ENCODE data around the gene RPF1. TPM values are rescaled to one million over a fixed set of nuclear protein-coding genes. Genes with fewer than 3 reads are reported as not detected.

Gene RPF1
- polyA plus RNA-seq, 3 donors = 11.9 to 25.4 (median 23.8) TPM

DNA sequence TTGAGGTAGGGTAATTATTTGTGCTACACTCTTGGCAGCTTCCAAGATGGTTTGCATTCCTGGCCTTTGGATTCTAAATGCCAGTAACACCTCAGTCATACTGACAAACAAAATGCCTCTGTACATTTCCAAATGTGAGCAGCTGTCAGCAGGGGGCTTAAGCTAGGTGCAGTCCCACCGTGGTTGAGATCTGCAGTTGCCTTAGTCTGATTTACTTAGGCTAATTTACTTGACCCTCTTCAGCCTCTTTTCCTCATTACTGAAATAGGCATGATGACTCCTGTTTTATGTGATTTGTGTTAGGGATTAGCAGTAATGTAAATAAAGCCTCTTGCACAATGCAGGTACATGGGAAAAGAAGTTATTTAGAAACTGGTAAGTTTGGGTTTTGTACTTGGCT is 13.7 kb downstream of the RPF1 start:
- H3K9me3 ChIP-seq (replicated peaks in 1 of 2; ENCODE audit: control insufficient read depth in 1 of 2, insufficient read depth in 1 of 2, low read length in 2 of 2) = no peaks in the 10 kb centered on the region
- DNase-seq = no peak
- Mint-ChIP-seq H3K4me3 (no peak overlapping the region), H3K27ac (no peak overlapping the region), H3K4me1 (peaks cover 9% of the 10 kb centered on the region), H3K9me3 (peaks cover 0 to 2% (median 0%) of the 10 kb centered on the region in 7 donors), H3K36me3 (peaks cover 74 to 84% of the 10 kb centered on the region in 2 donors), H3K27me3 (ENCODE audit: low read depth in 3 of 3) (no peaks in the 10 kb centered on the region)
- intact Hi-C loops (cut with micrococcal nuclease) = no loop called here
- no peak overlapping the region for H2AFZ ChIP-seq (ENCODE audit: insufficient read depth, low read depth, low read length, poor library complexity, severe bottlenecking)
- peaks cover 4 to 9% of the 10 kb centered on the region in 2 donors for H3K4me1 ChIP-seq (ENCODE audit: control insufficient read depth in 1 of 2, insufficient read depth in 2 of 2, low read length in 2 of 2)
- H3K36me3 ChIP-seq (replicated peaks in 1 of 2; ENCODE audit: control insufficient read depth in 1 of 2, insufficient read depth in 2 of 2, low read length in 2 of 2) = peaks cover 61 to 86% of the 10 kb centered on the region in 2 donors
- H3K4me3 ChIP-seq (replicated peaks in 1 of 3; ENCODE audit: low read depth in 2 of 3, low read length in 3 of 3) = no peak overlapping the region
- H4K20me1 ChIP-seq (ENCODE audit: insufficient read depth, low read length) = peaks cover 25% of the 10 kb centered on the region
- no peak overlapping the region for H3K9ac ChIP-seq (ENCODE audit: insufficient read depth, low read length, poor library complexity, severe bottlenecking)
- no peak overlapping the region for H3K27ac ChIP-seq (ENCODE audit: low read depth in 1 of 2, low read length in 2 of 2)
- peaks cover 23% of the 10 kb centered on the region for H3K79me2 ChIP-seq (ENCODE audit: insufficient read depth, low read length)
- no peak overlapping the region for H3K4me2 ChIP-seq (replicated peaks; ENCODE audit: extremely low read depth, low read length, poor library complexity, severe bottlenecking)
- H3K27me3 ChIP-seq (ENCODE audit: control insufficient read depth in 2 of 2, insufficient read depth in 2 of 2, low read length in 2 of 2) = no peaks in the 10 kb centered on the region
- TF ChIP-seq, protein P1, sequence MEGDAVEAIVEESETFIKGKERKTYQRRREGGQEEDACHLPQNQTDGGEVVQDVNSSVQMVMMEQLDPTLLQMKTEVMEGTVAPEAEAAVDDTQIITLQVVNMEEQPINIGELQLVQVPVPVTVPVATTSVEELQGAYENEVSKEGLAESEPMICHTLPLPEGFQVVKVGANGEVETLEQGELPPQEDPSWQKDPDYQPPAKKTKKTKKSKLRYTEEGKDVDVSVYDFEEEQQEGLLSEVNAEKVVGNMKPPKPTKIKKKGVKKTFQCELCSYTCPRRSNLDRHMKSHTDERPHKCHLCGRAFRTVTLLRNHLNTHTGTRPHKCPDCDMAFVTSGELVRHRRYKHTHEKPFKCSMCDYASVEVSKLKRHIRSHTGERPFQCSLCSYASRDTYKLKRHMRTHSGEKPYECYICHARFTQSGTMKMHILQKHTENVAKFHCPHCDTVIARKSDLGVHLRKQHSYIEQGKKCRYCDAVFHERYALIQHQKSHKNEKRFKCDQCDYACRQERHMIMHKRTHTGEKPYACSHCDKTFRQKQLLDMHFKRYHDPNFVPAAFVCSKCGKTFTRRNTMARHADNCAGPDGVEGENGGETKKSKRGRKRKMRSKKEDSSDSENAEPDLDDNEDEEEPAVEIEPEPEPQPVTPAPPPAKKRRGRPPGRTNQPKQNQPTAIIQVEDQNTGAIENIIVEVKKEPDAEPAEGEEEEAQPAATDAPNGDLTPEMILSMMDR (IDR thresholded peaks at IDR 0.05) = no peak
- WGBS (ENCODE audit: insufficient coverage) = no CpG with 5 or more reads among the region's 1 CpG

DNA sequence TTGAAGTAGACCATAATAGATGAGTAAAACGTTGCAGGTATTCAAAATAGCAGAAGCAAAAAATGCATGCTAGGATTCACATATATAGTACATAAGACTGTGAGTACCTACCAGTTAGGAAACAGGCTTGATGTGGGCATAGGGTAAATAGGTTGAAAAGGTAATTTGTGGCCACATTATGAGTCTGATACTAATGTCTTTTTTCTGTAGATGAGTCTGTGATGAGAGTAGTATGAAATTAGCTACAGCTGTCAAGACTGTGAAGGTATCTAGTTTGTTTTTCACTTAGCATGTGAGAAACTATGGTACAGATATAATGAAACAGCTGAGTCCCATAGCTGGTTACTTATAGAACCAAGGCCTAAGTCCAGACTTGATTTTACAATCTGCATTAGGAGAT is 14.7 kb downstream of the RPF1 start:
- intact Hi-C loops (cut with micrococcal nuclease) = no loop called here
- H3K79me2 ChIP-seq (ENCODE audit: insufficient read depth, low read length) = peaks cover 20% of the 10 kb centered on the region
- H3K4me2 ChIP-seq (replicated peaks; ENCODE audit: extremely low read depth, low read length, poor library complexity, severe bottlenecking) = no peak overlapping the region
- H3K9me3 Mint-ChIP-seq = peaks cover 0 to 2% (median 0%) of the 10 kb centered on the region in 7 donors
- no peak overlapping the region for H3K9ac ChIP-seq (ENCODE audit: insufficient read depth, low read length, poor library complexity, severe bottlenecking)
- no peak overlapping the region for H3K4me3 Mint-ChIP-seq
- peaks cover 81 to 90% of the 10 kb centered on the region in 2 donors for H3K36me3 Mint-ChIP-seq
- no peaks in the 10 kb centered on the region for H3K4me1 Mint-ChIP-seq
- no peak for DNase-seq
- H3K27me3 Mint-ChIP-seq (ENCODE audit: low read depth in 3 of 3) = no peaks in the 10 kb centered on the region
- H2AFZ ChIP-seq (ENCODE audit: insufficient read depth, low read depth, low read length, poor library complexity, severe bottlenecking) = no peak overlapping the region
- peak overlapping the region in 1 of 7 donors; percentile 23 for H3K27ac Mint-ChIP-seq
- no peaks in the 10 kb centered on the region for H3K27me3 ChIP-seq (ENCODE audit: control insufficient read depth in 2 of 2, insufficient read depth in 2 of 2, low read length in 2 of 2)
- no peak overlapping the region for H3K4me3 ChIP-seq (replicated peaks in 1 of 3; ENCODE audit: low read depth in 2 of 3, low read length in 3 of 3)
- H3K27ac ChIP-seq (ENCODE audit: low read depth in 1 of 2, low read length in 2 of 2) = peak overlapping the region in 1 of 2 donors; percentile 30
- H3K4me1 ChIP-seq (ENCODE audit: control insufficient read depth in 1 of 2, insufficient read depth in 2 of 2, low read length in 2 of 2) = no peaks in the 10 kb centered on the region
- H3K9me3 ChIP-seq (replicated peaks in 1 of 2; ENCODE audit: control insufficient read depth in 1 of 2, insufficient read depth in 1 of 2, low read length in 2 of 2) = no peaks in the 10 kb centered on the region
- peaks cover 70 to 96% of the 10 kb centered on the region in 2 donors for H3K36me3 ChIP-seq (replicated peaks in 1 of 2; ENCODE audit: control insufficient read depth in 1 of 2, insufficient read depth in 2 of 2, low read length in 2 of 2)
- H4K20me1 ChIP-seq (ENCODE audit: insufficient read depth, low read length) = peaks cover 29% of the 10 kb centered on the region
- WGBS (ENCODE audit: insufficient coverage) = no CpG with 5 or more reads among the region's 1 CpG
- TF ChIP-seq, protein P1 (IDR thresholded peaks at IDR 0.05) = no peak
